ENCODE data around the gene DNAJC1.

GRCh38 chr10:21995557-21995956 lies 8.0 kb downstream of the DNAJC1 start:
- TF ChIP-seq CTCF (IDR thresholded peaks at IDR 0.05 in 2 of 3, conservative IDR thresholded peaks at IDR 0.05 in 1 of 3; ENCODE audit: control insufficient read depth in 2 of 3, extremely low read depth in 1 of 3, insufficient read depth in 1 of 3, low read depth in 3 of 3, low read length in 3 of 3) (no peak), FOXM1 (IDR thresholded peaks at IDR 0.05; ENCODE audit: low read depth, low read length) (no peak), ATF2 (IDR thresholded peaks at IDR 0.05; ENCODE audit: low read length) (no peak), TAF1 (IDR thresholded peaks at IDR 0.05; ENCODE audit: borderline replicate concordance, low read depth, low read length) (no peak), SP1 (IDR thresholded peaks at IDR 0.05; ENCODE audit: low read depth, low read length) (no peak), JUND (IDR thresholded peaks at IDR 0.05; ENCODE audit: low read depth, low read length) (no peak), NFIC (IDR thresholded peaks at IDR 0.05; ENCODE audit: low read depth, low read length) (no peak)

Data from GM12878 (cell line).